Adrenal gland (tissue), 12 donors: ENCODE results near the gene FARP1. TPM values are rescaled to one million over a fixed set of nuclear protein-coding genes. Genes with fewer than 3 reads are reported as not detected.

Experiments
- DNase-seq, 7 donors: peaks; one replicate each; pipeline ENCODE4 v3.0.0-alpha.2; 2019 to 2020
- H3K27ac ChIP-seq, 5 donors: fragments of 200-600 bp; sonication (generic) in 4 of 5; 1 replicate in 3 of 5; 2 replicates in 2 of 5; pipeline versions ENCODE4 v1.5.1 to v1.8.0; 2016 to 2020; ENCODE audit warnings: mild to moderate bottlenecking in 1 of 5
- H3K27me3 ChIP-seq: fragments of 200-600 bp; 2 replicates; pipeline ENCODE4 v1.8.0; 2021
- H3K36me3 ChIP-seq, 2 donors: fragments of 200-600 bp; replicated peaks in 1 of 2; 1 replicate in 1 of 2; 2 replicates in 1 of 2; pipeline versions ENCODE4 v1.5.1 to v1.8.0; 2018 to 2022
- H3K4me1 ChIP-seq, 2 donors: fragments of 200-600 bp; replicated peaks in 1 of 2; 1 replicate in 1 of 2; 2 replicates in 1 of 2; pipeline versions ENCODE4 v1.5.1 to v1.8.0; 2018 to 2021
- H3K4me3 ChIP-seq, 4 donors: fragments of 200-600 bp; sonication (generic) in 3 of 4; one replicate each; pipeline ENCODE4 v1.5.1; 2016 to 2018
- H3K9me3 ChIP-seq, 3 donors: fragments of 200-600 bp; sonication (generic) in 1 of 3; replicated peaks in 1 of 3; 1 replicate in 2 of 3; 2 replicates in 1 of 3; pipeline versions ENCODE4 v1.5.1 to v1.8.0; 2016 to 2021
- CTCF ChIP-seq, 6 experiments: fragments of 450-650 bp in 4 of 6; fragments of 200-600 bp in 2 of 6; sonication (generic) in 1 of 6; IDR thresholded peaks; 1 replicate in 5 of 6; 2 replicates in 1 of 6; pipeline versions ENCODE4 v1.5.1 to v1.8.0; 2016 to 2021; ENCODE audit warnings: antibody characterized with exemption in 6 of 6, mild to moderate bottlenecking in 2 of 6, moderate library complexity in 1 of 6
- POLR2A ChIP-seq, 2 donors: fragments of 450-650 bp; IDR thresholded peaks; one replicate each; pipeline ENCODE4 v1.6.1; 2017; ENCODE audit warnings: antibody characterized with exemption in 2 of 2, mild to moderate bottlenecking in 2 of 2, moderate library complexity in 1 of 2
- WGBS, 4 donors: extraction: QIAGEN DNeasy Blood & Tissue Kit in 2 of 4; methylation state at CpG; one replicate each; pipeline versions ENCODE4 v1.1.5 to v1.1.7; 2013 to 2017; 5-methylcytosine and 5-hydroxymethylcytosine counted together
- intact Hi-C, 2 donors: fragments of 100-400 bp; cut with DNase I; formaldehyde crosslinking; loops; one replicate each; pipeline versions ENCODE4 v1.14.1 to v1.15.0; 2022 to 2023
- polyA plus RNA-seq, 3 donors: library from polyadenylated mRNA; stranded (reverse); fragments of 200-250 nt in 2 of 3; fragments of 350-450 nt in 1 of 3; fragmentation: Illumina TruSeq in 1 of 3; extraction: RNeasy Lipid Tissue Mini Kit (QIAGEN cat#74804) in 1 of 3; gene quantifications; one replicate each; pipeline ENCODE4 v1.2.3, GENCODE V29; 2013 to 2014
- total RNA-seq, 9 donors: library from RNA; depleted of rRNA in 4 of 9; stranded (reverse); fragments of >200 nt in 4 of 9; fragments of 120-200 nt in 1 of 9; fragmentation: NEBNext Ultra II Directional in 1 of 9; extraction: Animal tissue kit (Norgen Biotek cat#: 25700) in 1 of 9; gene quantifications; one replicate each; pipeline versions ENCODE4 v1.1.0 to v1.2.4, GENCODE V29; 2013 to 2023
- donor health status: healthy with polysubstance abuse.
- donor health status: Bipolar disorder and iron deficiency.
- donor health status: DM: yes; HTN: yes; CAD: no.
- donor health status: DM: no; HTN: no; CAD: no.
- donor health status: DM: no; HTN: no; CAD: no.
- donor health status: DM: yes; HTN: yes; CAD: no.

The FARP1 gene
- total and polyA plus RNA-seq, 12 donors: 27.1 to 304 (median 71.6) TPM

- Histone ChIP-seq H3K36me3 (no peaks in the 10 kb centered on the region), H3K4me3 (no peak overlapping the region), H3K9me3 (no peaks in the 10 kb centered on the region), H3K27me3 (no peaks in the 10 kb centered on the region), H3K27ac (peak overlapping the region in 2 of 5 donors; percentile 6 to 39), H3K4me1 (peaks cover 16 to 29% of the 10 kb centered on the region in 2 donors)
- DNase-seq: no peak
- intact Hi-C loops: loop anchor here (10.0 kb wide), 1 partner anchor 69 kb away; the partner anchor contains the start of gene FARP1 (in 2 of the 2)
- TF ChIP-seq POLR2A (IDR thresholded peaks at IDR 0.05) (no peak), CTCF (IDR thresholded peaks at IDR 0.05) (no peak)
- WGBS, 4 donors: 47 to 62% (median 57%) methylated on average over 12 to 16 of the region's 16 CpGs
These were observed 71.2 kb downstream of the FARP1 start for GRCh38 chr13:98214008-98214643.

DNA sequence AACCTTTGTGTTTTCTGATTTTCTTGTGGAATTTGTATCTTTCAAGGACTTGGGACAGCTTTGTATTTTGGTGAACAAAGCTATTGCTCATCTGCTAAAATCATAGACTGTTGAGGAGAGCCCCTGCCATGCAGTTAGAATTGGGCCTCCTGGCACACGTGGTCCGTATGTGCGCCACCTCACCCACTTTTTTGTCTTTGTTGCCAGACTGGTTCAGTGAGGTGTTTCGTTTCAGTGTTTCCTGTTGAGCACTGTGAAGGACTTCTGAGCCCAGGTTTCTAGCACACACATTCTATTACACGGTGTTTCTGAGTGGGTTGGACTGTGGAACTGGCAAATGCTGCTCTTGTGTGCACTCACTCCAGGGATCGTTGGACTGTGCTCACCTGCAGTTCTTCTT lies 71.8 kb downstream of the FARP1 start:
- Histone ChIP-seq H3K9me3 (no peaks in the 10 kb centered on the region), H3K4me1 (peaks cover 16 to 35% of the 10 kb centered on the region in 2 donors), H3K36me3 (no peaks in the 10 kb centered on the region), H3K27me3 (no peaks in the 10 kb centered on the region), H3K27ac (peak overlapping the region in 2 of 5 donors; percentile 7 to 39), H3K4me3 (no peak overlapping the region)
- 72 to 86% (median 76%) methylated on average over 5 to 6 of the region's 6 CpGs for WGBS, 4 donors
- no peak for DNase-seq
- TF ChIP-seq POLR2A (IDR thresholded peaks at IDR 0.05) (no peak), CTCF (IDR thresholded peaks at IDR 0.05) (no peak)
- intact Hi-C loops: loop anchor here (10.0 kb wide), 1 partner anchor 70 kb away; the partner anchor contains the start of gene FARP1 (in 2 of the 2)

DNA sequence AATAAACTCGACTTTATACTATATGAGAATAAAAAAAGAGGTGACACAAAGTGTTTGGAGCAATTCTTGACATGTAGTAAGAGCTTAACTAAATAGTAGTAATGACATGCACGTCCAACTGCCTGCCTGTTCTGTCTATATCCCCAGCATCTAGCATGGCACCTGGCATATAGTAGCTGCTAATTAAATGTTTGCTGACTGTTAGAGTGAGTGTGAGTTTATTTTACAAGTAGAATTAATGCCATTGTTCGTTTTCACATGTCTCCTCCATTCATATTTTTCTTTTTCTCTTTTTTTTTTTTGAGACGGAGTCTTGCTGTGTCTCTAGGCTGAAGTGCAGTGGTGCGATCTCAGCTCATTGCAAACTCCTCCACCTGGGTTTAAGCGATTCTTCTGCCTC lies 72.6 kb downstream of the FARP1 start:
- peak overlapping the region; percentile 44 to 87 (median 57) for H3K27ac ChIP-seq
- H3K4me3 ChIP-seq: no peak overlapping the region
- no peak for DNase-seq
- no peak for TF ChIP-seq POLR2A (IDR thresholded peaks at IDR 0.05)
- no peak for TF ChIP-seq CTCF (IDR thresholded peaks at IDR 0.05)
- no peaks in the 10 kb centered on the region for H3K9me3 ChIP-seq
- no peaks in the 10 kb centered on the region for H3K36me3 ChIP-seq
- peaks cover 17 to 40% of the 10 kb centered on the region in 2 donors for H3K4me1 ChIP-seq
- intact Hi-C loops: loop anchor here (10.0 kb wide), 1 partner anchor 71 kb away; the partner anchor contains the start of gene FARP1 (in 2 of the 2)
- no peaks in the 10 kb centered on the region for H3K27me3 ChIP-seq
- 84 to 91% (median 87%) methylated on average over 6 of the region's 6 CpGs for WGBS, 4 donors

DNA sequence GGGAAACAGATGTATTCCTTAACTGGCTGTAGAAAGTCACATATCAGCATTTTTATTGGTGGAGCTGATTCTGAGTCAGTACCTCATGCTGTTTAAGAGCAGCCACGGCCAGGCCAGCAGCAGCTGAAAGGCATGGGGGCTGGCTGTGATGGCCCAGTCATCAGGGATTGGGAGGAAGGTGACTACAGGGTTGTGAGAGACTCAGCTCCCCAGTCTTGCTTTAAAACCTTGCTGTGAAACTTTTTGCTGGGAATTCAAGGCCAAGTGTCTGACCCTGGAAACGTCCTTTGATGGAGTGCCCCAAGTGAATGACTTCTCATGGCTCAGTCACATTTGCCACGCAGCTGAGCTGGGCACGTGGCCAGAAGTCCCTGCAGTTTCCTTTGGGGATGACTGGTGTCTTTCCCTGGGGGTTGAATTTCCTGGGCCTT lies 73.3 kb downstream of the FARP1 start:
- H3K4me1 ChIP-seq: peaks cover 24 to 46% of the 10 kb centered on the region in 2 donors
- H3K27me3 ChIP-seq: no peaks in the 10 kb centered on the region
- H3K9me3 ChIP-seq: no peaks in the 10 kb centered on the region
- peak; percentile 87 to 96 (median 94) for DNase-seq
- no peak overlapping the region for H3K4me3 ChIP-seq
- WGBS, 4 donors: 9 to 20% (median 17%) methylated on average over 4 of the region's 4 CpGs
- intact Hi-C loops: loop anchor here (10.0 kb wide), 1 partner anchor 71 kb away; the partner anchor contains the start of gene FARP1 (in 2 of the 2)
- H3K36me3 ChIP-seq: no peaks in the 10 kb centered on the region
- peak overlapping the region; percentile 44 to 87 (median 57) for H3K27ac ChIP-seq
- TF ChIP-seq POLR2A (IDR thresholded peaks at IDR 0.05): peak in 1 of 2 donors; percentile 47
- TF ChIP-seq CTCF (IDR thresholded peaks at IDR 0.05): peak in 2 of 6 experiments; percentile 21 to 36
